Neural cell (in vitro differentiated cells): Measurements from ENCODE around the gene LILRB3. TPM values are rescaled to one million over a fixed set of nuclear protein-coding genes. Genes with fewer than 3 reads are reported as not detected.

ENCODE experiments used
- H2AFZ ChIP-seq: fragments of 200-600, 300-800 bp; sonication (generic), shearing (Covaris generic); 2 replicates; pipeline ENCODE4 v1.6.0; 2014; ENCODE audit warnings: low read depth, mild to moderate bottlenecking, antibody characterized with exemption, low read length, moderate library complexity
- H3F3A ChIP-seq: fragments of 200-600 bp; shearing (Covaris generic); 2 replicates; pipeline ENCODE4 v1.6.1; 2016; ENCODE audit warnings: mild to moderate bottlenecking, moderate library complexity, mixed read lengths, antibody characterized with exemption, low read length; ENCODE audit not compliant: insufficient read depth, poor library complexity, severe bottlenecking
- H3K27ac ChIP-seq: fragments of 200-600, 300-800 bp; sonication (generic), shearing (Covaris generic); 2 replicates; pipeline ENCODE4 v1.5.1; 2014; ENCODE audit warnings: mild to moderate bottlenecking, low read length, moderate library complexity
- H3K27me3 ChIP-seq: fragments of 300-800, 200-600 bp; sonication (generic), shearing (Covaris generic); 2 replicates; pipeline ENCODE4 v1.6.0; 2014; ENCODE audit warnings: mild to moderate bottlenecking, low read depth, low read length, moderate library complexity; ENCODE audit not compliant: insufficient read depth
- H3K36me3 ChIP-seq: fragments of 300-800, 200-600 bp; sonication (generic), shearing (Covaris generic); 2 replicates; pipeline ENCODE4 v1.5.1; 2014; ENCODE audit warnings: mild to moderate bottlenecking, antibody characterized with exemption, low read length, moderate library complexity; ENCODE audit not compliant: insufficient read depth
- H3K4me2 ChIP-seq: fragments of 300-800, 200-600 bp; sonication (generic), shearing (Covaris generic); 2 replicates; pipeline ENCODE4 v1.6.0; 2014; ENCODE audit warnings: mild to moderate bottlenecking, low read length
- H3K4me3 ChIP-seq: fragments of 300-800, 200-600 bp; sonication (generic), shearing (Covaris generic); 2 replicates; pipeline ENCODE4 v1.5.1; 2014; ENCODE audit warnings: mild to moderate bottlenecking, low read length, moderate library complexity
- H3K79me2 ChIP-seq: fragments of 200-600 bp; shearing (Covaris generic); replicated peaks from 2 replicates; pipeline ENCODE4 v1.6.0; 2014; ENCODE audit warnings: mild to moderate bottlenecking, low read length, moderate library complexity; ENCODE audit not compliant: insufficient read depth
- H3K9ac ChIP-seq: fragments of 300-800, 200-600 bp; sonication (generic), shearing (Covaris generic); 2 replicates; pipeline ENCODE4 v1.6.1; 2016; ENCODE audit warnings: mild to moderate bottlenecking, low read length, mixed read lengths
- H3K9me2 ChIP-seq: fragments of 200-600 bp; shearing (Covaris generic); 2 replicates; pipeline ENCODE4 v1.6.1; 2016; ENCODE audit warnings: mild to moderate bottlenecking, low read length, mixed read lengths; ENCODE audit not compliant: insufficient read depth
- H3K9me3 ChIP-seq: fragments of 200-600, 300-800 bp; sonication (generic), shearing (Covaris generic); 2 replicates; pipeline ENCODE4 v1.6.1; 2016; ENCODE audit warnings: mild to moderate bottlenecking, mixed run types, low read length, moderate library complexity, mixed read lengths
- H4K20me1 ChIP-seq: fragments of 200-600 bp; shearing (Covaris generic); 2 replicates; pipeline ENCODE4 v1.6.1; 2016; ENCODE audit warnings: mild to moderate bottlenecking, mixed run types; ENCODE audit not compliant: insufficient read depth
- CTCF ChIP-seq: fragments of 450-650 bp; IDR thresholded peaks from 2 replicates; pipeline ENCODE4 v1.5.1; 2014; ENCODE audit warnings: antibody characterized with exemption, mild to moderate bottlenecking, moderate library complexity; ENCODE audit not compliant: poor library complexity, severe bottlenecking
- EP300 ChIP-seq: fragments of 450-650 bp; conservative IDR thresholded peaks from 2 replicates; pipeline ENCODE4 v1.6.1; 2014; ENCODE audit warnings: antibody characterized with exemption, mild to moderate bottlenecking, moderate library complexity; ENCODE audit not compliant: poor library complexity, severe bottlenecking
- EZH2 ChIP-seq: fragments of 200-600, 300-800 bp; shearing (Covaris generic), sonication (generic); IDR thresholded peaks from 2 replicates; pipeline ENCODE4 v1.6.1; 2014; ENCODE audit warnings: antibody characterized with exemption, low read length, borderline replicate concordance, mild to moderate bottlenecking; ENCODE audit not compliant: insufficient read depth, poor library complexity, severe bottlenecking
- MXI1 ChIP-seq: fragments of 450-650 bp; conservative IDR thresholded peaks from 2 replicates; pipeline ENCODE4 v1.6.1; 2014; ENCODE audit warnings: antibody characterized with exemption, mild to moderate bottlenecking; ENCODE audit not compliant: poor library complexity, severe bottlenecking
- POLR2AphosphoS5 ChIP-seq: IDR thresholded peaks from 2 replicates; pipeline ENCODE4 v1.6.1; 2012
- RAD21 ChIP-seq: fragments of 450-650 bp; conservative IDR thresholded peaks from 2 replicates; pipeline ENCODE4 v1.6.1; 2014; ENCODE audit warnings: antibody characterized with exemption, mild to moderate bottlenecking, moderate library complexity
- SMC3 ChIP-seq: fragments of 450-650 bp; conservative IDR thresholded peaks from 2 replicates; pipeline ENCODE4 v1.6.1; 2014; ENCODE audit warnings: antibody characterized with exemption, mild to moderate bottlenecking, moderate library complexity; ENCODE audit not compliant: poor library complexity
- TAF1 ChIP-seq: IDR thresholded peaks from 2 replicates; pipeline ENCODE4 v1.6.1; 2012; ENCODE audit warnings: low read depth
- polyA plus RNA-seq: library from polyadenylated mRNA; depleted of rRNA; stranded (reverse); fragments of >200 nt; gene quantifications from 2 replicates; pipeline ENCODE4 v1.2.3, GENCODE V29; 2014
- TF ChIP-seq, protein P1 (sequence below): IDR thresholded peaks from 2 replicates; pipeline ENCODE4 v1.6.1; 2012; ENCODE audit warnings: borderline replicate concordance

LILRB3 gene
- polyA plus RNA-seq, 1 donor from 2014 or later, result not detected

DNA sequence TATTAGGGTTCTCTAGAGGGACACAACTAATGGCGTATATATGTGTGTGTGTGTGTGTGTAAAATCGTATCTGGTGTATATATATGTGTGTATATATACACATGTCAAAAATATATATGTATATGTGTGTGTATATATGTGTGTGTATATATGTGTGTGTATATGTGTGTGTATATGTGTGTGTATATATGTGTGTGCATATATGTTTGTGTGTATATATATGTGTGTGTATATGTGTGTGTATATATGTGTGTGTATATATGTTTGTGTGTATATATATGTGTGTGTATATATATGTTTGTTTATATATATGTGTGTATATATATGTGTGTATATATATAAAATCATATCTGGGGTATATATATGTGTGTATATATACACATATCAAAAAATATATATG is 39.7 kb upstream of the LILRB3 start:
- H3K9me2 ChIP-seq, result no peaks in the 10 kb centered on the region
- H3K4me3 ChIP-seq, result no peak overlapping the region
- no peaks in the 10 kb centered on the region for H3K36me3 ChIP-seq
- no peaks in the 10 kb centered on the region for H3K9me3 ChIP-seq
- no peaks in the 10 kb centered on the region for H3F3A ChIP-seq
- no peak overlapping the region for H2AFZ ChIP-seq
- no peak overlapping the region for H3K9ac ChIP-seq
- no peaks in the 10 kb centered on the region for H4K20me1 ChIP-seq
- no peak overlapping the region for H3K4me2 ChIP-seq
- TF ChIP-seq RAD21, result no peak
- TF ChIP-seq TAF1, result no peak
- no peak for TF ChIP-seq POLR2AphosphoS5
- no peak for TF ChIP-seq SMC3
- no peak for TF ChIP-seq EP300
- H3K27ac ChIP-seq, result no peak overlapping the region
- H3K27me3 ChIP-seq, result no peaks in the 10 kb centered on the region
- H3K79me2 ChIP-seq, result no peaks in the 10 kb centered on the region

DNA sequence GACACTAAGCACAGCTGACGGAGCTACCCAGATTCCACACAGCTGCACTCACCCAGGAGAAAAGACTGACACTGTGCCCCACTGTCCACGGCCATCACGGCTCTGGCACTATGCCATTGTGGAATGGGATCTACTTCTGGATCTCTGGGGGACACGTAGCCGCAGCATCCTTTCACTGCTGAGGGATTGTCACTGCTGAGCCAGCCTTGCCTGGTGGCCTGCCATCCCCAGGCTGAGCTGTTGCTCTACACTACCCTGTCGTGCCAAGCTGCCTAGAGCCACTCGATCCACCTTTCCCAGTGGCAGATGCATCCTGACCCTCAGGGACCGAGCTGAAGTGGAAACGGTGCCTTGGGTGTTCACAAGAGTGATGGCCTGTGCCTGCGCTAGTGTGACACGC is 39.3 kb upstream of the LILRB3 start:
- Histone ChIP-seq H3K9me2 (no peaks in the 10 kb centered on the region), H3K9ac (no peak overlapping the region), H3K36me3 (no peaks in the 10 kb centered on the region), H3K79me2 (no peaks in the 10 kb centered on the region), H2AFZ (no peak overlapping the region), H4K20me1 (no peaks in the 10 kb centered on the region), H3K4me3 (no peak overlapping the region), H3K9me3 (no peaks in the 10 kb centered on the region), H3K27me3 (no peaks in the 10 kb centered on the region), H3K4me2 (no peak overlapping the region), H3F3A (no peaks in the 10 kb centered on the region), H3K27ac (no peak overlapping the region)
- TF ChIP-seq EP300 (no peak), POLR2AphosphoS5 (no peak), TAF1 (no peak), EZH2 (no peak), RAD21 (no peak), CTCF (no peak), MXI1 (no peak), SMC3 (no peak)
- TF ChIP-seq, protein P1, sequence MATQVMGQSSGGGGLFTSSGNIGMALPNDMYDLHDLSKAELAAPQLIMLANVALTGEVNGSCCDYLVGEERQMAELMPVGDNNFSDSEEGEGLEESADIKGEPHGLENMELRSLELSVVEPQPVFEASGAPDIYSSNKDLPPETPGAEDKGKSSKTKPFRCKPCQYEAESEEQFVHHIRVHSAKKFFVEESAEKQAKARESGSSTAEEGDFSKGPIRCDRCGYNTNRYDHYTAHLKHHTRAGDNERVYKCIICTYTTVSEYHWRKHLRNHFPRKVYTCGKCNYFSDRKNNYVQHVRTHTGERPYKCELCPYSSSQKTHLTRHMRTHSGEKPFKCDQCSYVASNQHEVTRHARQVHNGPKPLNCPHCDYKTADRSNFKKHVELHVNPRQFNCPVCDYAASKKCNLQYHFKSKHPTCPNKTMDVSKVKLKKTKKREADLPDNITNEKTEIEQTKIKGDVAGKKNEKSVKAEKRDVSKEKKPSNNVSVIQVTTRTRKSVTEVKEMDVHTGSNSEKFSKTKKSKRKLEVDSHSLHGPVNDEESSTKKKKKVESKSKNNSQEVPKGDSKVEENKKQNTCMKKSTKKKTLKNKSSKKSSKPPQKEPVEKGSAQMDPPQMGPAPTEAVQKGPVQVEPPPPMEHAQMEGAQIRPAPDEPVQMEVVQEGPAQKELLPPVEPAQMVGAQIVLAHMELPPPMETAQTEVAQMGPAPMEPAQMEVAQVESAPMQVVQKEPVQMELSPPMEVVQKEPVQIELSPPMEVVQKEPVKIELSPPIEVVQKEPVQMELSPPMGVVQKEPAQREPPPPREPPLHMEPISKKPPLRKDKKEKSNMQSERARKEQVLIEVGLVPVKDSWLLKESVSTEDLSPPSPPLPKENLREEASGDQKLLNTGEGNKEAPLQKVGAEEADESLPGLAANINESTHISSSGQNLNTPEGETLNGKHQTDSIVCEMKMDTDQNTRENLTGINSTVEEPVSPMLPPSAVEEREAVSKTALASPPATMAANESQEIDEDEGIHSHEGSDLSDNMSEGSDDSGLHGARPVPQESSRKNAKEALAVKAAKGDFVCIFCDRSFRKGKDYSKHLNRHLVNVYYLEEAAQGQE, result no peak

GRCh38 chr19:54257116-54257480 is 34.3 kb upstream of the LILRB3 start, which contains the start of gene LILRB5:
Gene LILRB5 (minus strand): TSS chr19:54257273. CDS start chr19:54257193, 80 bp downstream.
- no peak within 1 kb of the TSS for H3K27ac ChIP-seq
- H3K4me2 ChIP-seq, result no peak within 1 kb of the TSS
- TF ChIP-seq RAD21 (no peak), CTCF (no peak), SMC3 (no peak), POLR2AphosphoS5 (no peak), EP300 (no peak), EZH2 (no peak), TAF1 (no peak), MXI1 (no peak)
- TF ChIP-seq, protein P1, result no peak
- H3K9ac ChIP-seq, result no peak within 1 kb of the TSS
- H3K9me2 ChIP-seq, result no peaks in the 10 kb centered on the region
- no peaks in the 10 kb centered on the region for H3F3A ChIP-seq
- H3K9me3 ChIP-seq, result no peaks in the 10 kb centered on the region
- no peaks in the 10 kb centered on the region for H4K20me1 ChIP-seq
- no peak within 1 kb of the TSS for H3K4me3 ChIP-seq
- no peaks in the 10 kb centered on the region for H3K36me3 ChIP-seq
- H2AFZ ChIP-seq, result no peak within 1 kb of the TSS
- H3K79me2 ChIP-seq, result no peaks in the 10 kb centered on the region
- H3K27me3 ChIP-seq, result no peaks in the 10 kb centered on the region
